HG03565 (cell line): ENCODE data around the gene PTRH1.
A peak's percentile ranks its signal among the peaks of the same experiment; 100 is the strongest.

Source experiments
- ATAC-seq: cut with Tn5 transposase; IDR thresholded peaks from one replicate; pipeline ENCODE4 v1.9.1; 2021; ENCODE audit warnings: mild to moderate bottlenecking, moderate library complexity; ENCODE audit not compliant: unreplicated experiment

Gene PTRH1

GRCh38 chr9:127742435-127743088, 27.1 kb upstream of the PTRH1 start:
- ATAC-seq: no peak

- ATAC-seq: no peak
These were observed 26.5 kb upstream of the PTRH1 start for GRCh38 chr9:127741831-127742434.

- no peak for ATAC-seq
These were observed 24.3 kb upstream of the PTRH1 start for GRCh38 chr9:127739614-127740330.

GRCh38 chr9:127738666-127739065, 23.2 kb upstream of the PTRH1 start:
- ATAC-seq: no peak

- no peak for ATAC-seq
These were observed 20.2 kb upstream of the PTRH1 start for GRCh38 chr9:127735530-127736185.

- ATAC-seq: peak; percentile 80
These were observed 19.5 kb upstream of the PTRH1 start, which contains the start of gene TOR2A for GRCh38 chr9:127734747-127735529. TSS of gene TOR2A (minus strand) at chr9:127735294. CDS start at chr9:127735270, 24 bp downstream.

GRCh38 chr9:127734247-127734746, 18.8 kb upstream of the PTRH1 start:
- no peak for ATAC-seq

GRCh38 chr9:127733614-127734013, 18.2 kb upstream of the PTRH1 start:
- ATAC-seq: no peak

- no peak for ATAC-seq
These were observed 17.0 kb upstream of the PTRH1 start for GRCh38 chr9:127732444-127732843.

GRCh38 chr9:127731938-127732337, 16.5 kb upstream of the PTRH1 start:
- no peak for ATAC-seq

- ATAC-seq: no peak
These were observed 15.4 kb upstream of the PTRH1 start for GRCh38 chr9:127730799-127731410.

- ATAC-seq: no peak
These were observed 14.8 kb upstream of the PTRH1 start for GRCh38 chr9:127730262-127730661.

- no peak for ATAC-seq
These were observed 14.2 kb upstream of the PTRH1 start for GRCh38 chr9:127729522-127730256.

- no peak for ATAC-seq
These were observed 13.3 kb upstream of the PTRH1 start for GRCh38 chr9:127728808-127729207.

GRCh38 chr9:127726871-127727270, 11.4 kb upstream of the PTRH1 start:
- ATAC-seq: no peak

- no peak for ATAC-seq
These were observed 8.5 kb upstream of the PTRH1 start for GRCh38 chr9:127724012-127724411.

- no peak for ATAC-seq
These were observed 8.0 kb upstream of the PTRH1 start for GRCh38 chr9:127723444-127723843.

GRCh38 chr9:127723013-127723412, 7.5 kb upstream of the PTRH1 start:
- no peak for ATAC-seq

GRCh38 chr9:127722055-127722745, 6.7 kb upstream of the PTRH1 start:
- no peak for ATAC-seq
